HG02840 (cell line): ENCODE results near the gene CIB4.
"Not testable (repeated sequence)": the region's sequence is repeated elsewhere in the genome, so short reads cannot be mapped to it uniquely, and the experiment has no call there.

Experiments used
- ATAC-seq: cut with Tn5 transposase; IDR thresholded peaks from one replicate; pipeline ENCODE4 v1.9.1; 2021; ENCODE audit warnings: mild to moderate bottlenecking, moderate library complexity, moderate number of reproducible peaks; ENCODE audit not compliant: unreplicated experiment, low FRiP score

CIB4 gene

GRCh38 chr2:26575836-26576564, 65.2 kb downstream of the CIB4 start:
- ATAC-seq, result no peak

DNA sequence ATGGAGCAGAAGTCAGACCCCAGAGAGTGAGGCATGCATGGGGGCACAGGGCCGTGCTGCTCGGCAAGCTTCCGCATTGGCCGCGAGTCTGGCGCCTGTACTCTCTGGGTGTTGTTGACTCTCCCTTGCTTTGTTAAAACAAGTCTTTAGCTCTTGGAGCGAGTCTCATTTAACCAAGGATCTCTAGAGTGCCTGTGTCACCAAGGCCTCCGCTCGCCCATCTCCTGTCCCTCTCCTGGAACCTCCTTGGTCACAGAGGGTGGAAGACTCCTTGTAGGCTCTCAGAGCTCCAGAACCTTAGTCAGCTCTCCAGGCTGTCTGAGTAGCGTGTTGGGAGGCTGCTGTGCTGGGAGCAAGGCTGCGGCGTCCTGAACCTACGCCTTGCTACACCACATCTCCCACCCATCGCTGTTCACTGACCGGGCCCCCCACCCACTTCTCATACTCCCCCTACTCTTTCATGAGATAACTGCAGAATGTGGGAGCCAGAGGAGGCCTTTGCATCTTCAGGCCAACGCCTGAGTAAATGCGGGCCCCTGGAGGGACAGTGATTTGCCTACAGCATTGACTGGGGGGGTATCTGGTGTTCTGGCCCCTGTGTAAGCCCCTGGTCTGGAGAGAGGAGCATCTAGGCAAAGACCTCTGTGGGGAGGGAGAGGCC, 66.1 kb downstream of the CIB4 start:
- ATAC-seq, result no peak

GRCh38 chr2:26574066-26574899, 66.9 kb downstream of the CIB4 start:
- no peak for ATAC-seq

GRCh38 chr2:26573241-26573925, 67.8 kb downstream of the CIB4 start:
- ATAC-seq, result no peak

DNA sequence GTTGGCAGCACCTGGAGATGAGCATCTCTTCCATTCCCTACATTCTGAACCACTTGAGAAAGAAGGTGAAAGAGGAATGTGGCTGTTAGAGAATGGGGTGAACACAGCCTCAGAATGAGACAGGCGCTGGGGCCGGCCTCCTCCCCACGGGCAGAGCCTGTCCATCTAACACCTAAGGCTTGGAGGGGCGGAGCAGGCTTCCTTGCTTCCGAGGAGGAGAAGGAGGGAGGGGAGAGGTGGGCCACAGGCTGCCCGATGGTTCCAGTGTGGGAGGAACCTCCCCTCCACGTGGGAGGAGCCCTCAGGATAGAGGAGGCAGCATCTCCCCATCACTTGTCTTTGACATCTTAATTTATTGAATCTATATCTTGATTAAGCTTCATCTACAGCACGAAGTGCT, 68.6 kb downstream of the CIB4 start:
- no peak for ATAC-seq

GRCh38 chr2:26571316-26571715, 69.8 kb downstream of the CIB4 start:
- ATAC-seq, result no peak

DNA sequence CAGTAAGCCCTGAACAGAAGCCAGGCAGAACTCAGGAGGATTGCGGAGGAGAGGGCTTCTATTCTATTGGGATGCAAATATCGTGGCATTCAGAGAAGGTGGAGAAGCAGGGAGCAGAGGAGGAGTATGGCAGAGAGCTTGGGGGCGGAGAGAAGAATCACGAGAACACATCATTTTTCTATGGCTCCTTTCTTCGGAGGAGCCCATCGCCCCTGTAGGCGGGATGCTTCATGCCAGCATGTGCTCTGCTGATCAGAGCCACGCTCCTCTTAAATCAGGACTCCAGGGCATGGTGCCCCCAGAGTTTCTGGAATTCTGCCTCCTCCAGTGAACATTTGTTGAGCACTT, 71.1 kb downstream of the CIB4 start:
- no peak for ATAC-seq

- no peak for ATAC-seq
These were observed 71.7 kb downstream of the CIB4 start for GRCh38 chr2:26569216-26570082.

- no peak for ATAC-seq
These were observed 72.9 kb downstream of the CIB4 start for GRCh38 chr2:26568076-26568890.

- no peak for ATAC-seq
These were observed 73.6 kb downstream of the CIB4 start for GRCh38 chr2:26567534-26567933.

- not testable (repeated sequence) for ATAC-seq
These were observed 74.4 kb downstream of the CIB4 start for GRCh38 chr2:26566731-26567130.

DNA sequence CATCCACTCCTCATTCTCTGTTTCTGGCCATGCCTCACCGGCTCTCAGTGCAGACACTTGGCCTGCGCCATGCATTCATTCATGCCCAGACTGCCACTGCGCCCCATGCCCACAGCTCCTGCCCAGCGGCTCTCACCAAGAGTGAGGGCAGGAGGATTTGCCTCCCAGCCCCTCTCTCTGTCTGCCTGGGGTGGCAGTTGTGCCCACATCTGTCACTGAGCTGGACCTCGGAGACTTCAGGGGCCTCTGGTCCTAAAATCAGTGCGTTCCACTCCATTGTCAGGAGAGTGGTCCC, 75.1 kb downstream of the CIB4 start:
- no peak for ATAC-seq

GRCh38 chr2:26564121-26564644, 77.0 kb downstream of the CIB4 start:
- no peak for ATAC-seq

GRCh38 chr2:26563686-26564085, 77.5 kb downstream of the CIB4 start:
- no peak for ATAC-seq

DNA sequence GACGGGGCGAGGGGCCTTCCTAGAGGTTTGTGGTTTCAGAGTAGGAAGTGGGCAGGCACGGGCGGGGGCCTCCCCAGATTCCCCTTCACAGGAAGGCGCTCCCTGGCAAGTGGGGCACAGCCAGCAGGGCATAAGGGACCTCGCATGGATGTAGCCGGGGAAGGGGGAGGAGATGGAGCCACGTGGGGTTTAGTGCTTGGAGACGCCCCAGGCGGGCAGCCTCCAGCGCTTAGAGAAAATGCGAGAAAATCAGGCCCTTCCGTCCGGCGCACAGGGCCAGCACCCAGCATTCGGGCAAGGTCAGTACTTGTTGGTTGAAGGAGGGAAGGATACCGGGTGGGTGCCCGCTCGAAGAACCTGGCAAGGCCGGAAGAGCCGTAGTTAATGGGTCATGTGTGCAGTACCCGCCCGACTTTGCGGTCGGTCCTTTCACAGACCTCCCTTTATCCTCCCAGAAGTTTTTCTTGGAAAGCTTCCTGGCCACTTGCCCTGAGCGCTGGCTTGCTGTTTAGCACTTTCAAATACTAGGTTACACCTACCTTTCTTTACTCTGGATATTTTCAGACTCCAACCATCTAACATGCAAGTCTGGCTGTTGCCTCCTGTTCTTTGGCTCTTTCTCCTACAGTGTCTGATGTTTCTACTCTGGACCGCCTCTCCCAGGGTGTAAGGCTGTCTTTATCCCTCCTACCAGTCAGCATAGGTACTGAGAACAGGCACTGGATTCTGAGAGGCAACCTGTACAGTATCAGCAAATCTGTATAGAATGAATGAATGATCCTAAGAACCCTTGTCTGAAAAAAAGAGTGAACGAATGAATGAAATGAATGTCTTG, 78.1 kb downstream of the CIB4 start:
- ATAC-seq, result no peak

GRCh38 chr2:26561918-26562810, 79.0 kb downstream of the CIB4 start:
- no peak for ATAC-seq

DNA sequence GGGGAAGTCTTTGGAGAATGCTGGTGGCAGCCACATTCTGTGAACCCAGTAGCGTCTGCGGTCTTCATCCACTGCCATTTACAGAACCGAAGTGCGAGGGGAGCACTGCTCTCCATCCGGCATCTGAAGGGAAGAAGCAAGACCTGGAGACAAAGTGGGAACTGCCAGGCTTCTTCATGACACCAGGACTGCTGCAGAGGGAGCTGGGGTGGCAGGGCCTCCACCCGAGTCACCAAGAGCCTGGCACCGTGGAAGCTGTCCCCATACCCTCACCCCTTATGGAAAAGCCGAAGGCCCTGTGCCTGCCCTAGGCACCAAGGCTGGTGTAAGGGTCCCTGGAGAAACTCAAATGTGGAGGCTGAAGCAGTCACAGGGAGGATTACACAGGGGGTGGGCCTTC, 79.8 kb downstream of the CIB4 start:
- no peak for ATAC-seq
